ENCODE data around the gene CLMN. TPM values are rescaled to one million over a fixed set of nuclear protein-coding genes. Genes with fewer than 3 reads are reported as not detected.

The CLMN gene
- total and polyA plus RNA-seq, 2 of the 8 experiments (the other 6 are each of a cell fraction or from before 2014, with no cell fraction given) = 1.6 to 8.2 TPM

GRCh38 chr14:95274279-95274678 is 45.4 kb downstream of the CLMN start (continued):
- no peak for TF ChIP-seq JUND (IDR thresholded peaks at IDR 0.05; ENCODE audit: low read length)
- TF ChIP-seq TAF7 (optimal IDR thresholded peaks at IDR 0.05; ENCODE audit: borderline replicate concordance, low read depth, low read length) = no peak
- TF ChIP-seq TCF12 (IDR thresholded peaks at IDR 0.05; ENCODE audit: low read depth, low read length) = no peak
- TF ChIP-seq ASH2L (IDR thresholded peaks at IDR 0.05; ENCODE audit: low read length) = no peak
- no peak for TF ChIP-seq CEBPB (IDR thresholded peaks at IDR 0.05; ENCODE audit: low read depth, low read length)
- TF ChIP-seq RAD21 (IDR thresholded peaks at IDR 0.05 in 1 of 2, conservative IDR thresholded peaks at IDR 0.05 in 1 of 2; ENCODE audit: low read depth in 2 of 2, low read length in 2 of 2) = no peak

All from H1 (cell line).